Measurements from ENCODE around the gene BUB1B.

BUB1B gene

GRCh38 chr15:40239693-40240618, 79.1 kb downstream of the BUB1B start:
- peak in 13 of 58 donors; percentile 7 to 81 (median 45) for DNase-seq

GRCh38 chr15:40240619-40241221, 79.9 kb downstream of the BUB1B start:
- DNase-seq: no peak

GRCh38 chr15:40241269-40242212, 80.7 kb downstream of the BUB1B start:
- no peak for DNase-seq

DNA sequence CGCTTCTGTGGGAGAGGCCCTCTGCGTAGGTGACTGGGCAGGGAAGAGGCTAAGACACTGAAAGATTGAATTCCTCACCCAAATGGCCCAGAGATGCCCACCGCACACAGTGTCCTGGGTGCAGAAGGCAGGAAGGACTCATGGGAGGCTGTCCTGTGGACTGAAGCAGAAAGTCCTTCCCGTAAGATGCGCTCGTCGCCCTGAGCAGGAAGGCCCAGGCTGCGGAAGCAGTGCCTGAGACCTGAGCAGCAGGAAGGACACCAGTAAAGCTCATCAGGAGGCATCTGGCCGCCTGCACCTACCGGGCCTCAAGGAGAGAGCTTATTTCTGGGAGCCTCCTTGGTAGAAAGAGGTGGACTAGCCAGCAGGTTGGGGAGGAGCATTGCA, 81.3 kb downstream of the BUB1B start:
- no peak for DNase-seq

GRCh38 chr15:40242601-40243000, 81.7 kb downstream of the BUB1B start:
- DNase-seq: no peak

DNA sequence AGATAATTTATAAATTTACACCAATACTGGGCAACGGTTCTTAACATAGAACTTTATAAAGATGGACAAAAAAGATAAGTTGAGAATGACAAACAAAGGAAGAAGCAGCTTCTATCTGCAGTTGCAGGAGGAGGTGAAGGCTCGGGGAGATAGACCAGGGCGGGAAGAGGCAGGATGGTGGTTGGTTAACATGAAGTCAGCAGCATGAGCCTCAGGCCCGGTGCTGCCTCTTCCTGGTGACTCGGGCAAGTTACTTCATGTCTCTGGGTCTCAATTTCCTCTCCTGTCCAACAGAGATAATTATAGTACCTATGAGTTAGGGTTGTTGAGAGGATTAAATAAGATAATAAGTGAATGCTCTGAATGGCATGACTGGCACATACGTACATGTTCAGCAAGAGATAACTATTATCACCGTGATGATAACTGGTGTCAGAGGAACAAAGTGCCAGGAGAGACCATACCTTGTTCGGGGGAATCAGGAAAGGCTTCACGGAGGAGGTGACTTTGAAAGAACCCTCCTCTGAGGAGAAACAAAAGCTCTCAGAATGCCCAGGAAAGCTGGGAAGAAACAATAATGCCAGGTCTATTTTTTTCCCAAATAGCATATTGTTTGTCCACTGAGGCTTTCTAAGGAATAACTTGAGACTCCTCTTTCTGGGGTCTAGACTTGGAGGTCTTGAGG, 82.4 kb downstream of the BUB1B start:
- DNase-seq: no peak

GRCh38 chr15:40244961-40245523, 84.2 kb downstream of the BUB1B start:
- DNase-seq: no peak

DNA sequence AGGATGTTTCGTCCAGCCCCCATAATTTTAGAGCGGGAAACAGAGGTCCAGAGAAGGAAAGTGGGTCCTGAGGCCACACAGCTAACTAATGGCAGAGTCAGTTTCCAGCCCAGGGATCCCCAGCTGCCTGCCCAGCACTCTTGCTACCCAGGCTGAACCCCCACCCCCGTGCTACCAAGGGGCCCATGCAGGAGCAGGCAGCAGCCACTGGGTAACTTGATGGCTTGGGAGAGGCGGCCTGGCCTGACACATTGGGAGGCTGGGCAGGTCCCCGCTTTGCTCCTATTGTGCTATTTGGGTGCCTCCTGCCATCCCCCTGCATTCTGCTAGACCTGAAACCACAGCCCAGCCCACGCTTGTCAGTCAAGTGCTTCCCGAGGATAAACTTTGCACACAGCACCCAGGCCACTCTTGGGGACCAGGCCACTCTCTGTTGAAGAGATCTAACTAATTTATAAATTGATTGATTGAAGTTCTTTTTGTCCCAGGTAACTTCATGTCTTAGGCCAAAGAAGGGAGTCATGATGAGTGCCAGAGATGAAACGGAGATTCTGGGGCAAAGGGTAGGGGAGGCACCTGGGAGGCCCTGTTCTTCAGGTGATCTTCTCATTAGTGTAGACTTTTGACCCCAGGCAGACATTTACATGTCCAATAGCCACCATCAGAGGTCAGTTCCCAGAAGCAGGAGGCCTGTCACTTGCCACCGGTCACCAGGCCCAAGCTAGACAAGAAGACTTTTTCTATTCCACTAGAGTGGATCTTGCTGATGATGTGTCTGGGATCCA, 85.0 kb downstream of the BUB1B start:
- no peak for DNase-seq

- no peak for DNase-seq
Measured at GRCh38 chr15:40246496-40247280, 85.8 kb downstream of the BUB1B start.

DNA sequence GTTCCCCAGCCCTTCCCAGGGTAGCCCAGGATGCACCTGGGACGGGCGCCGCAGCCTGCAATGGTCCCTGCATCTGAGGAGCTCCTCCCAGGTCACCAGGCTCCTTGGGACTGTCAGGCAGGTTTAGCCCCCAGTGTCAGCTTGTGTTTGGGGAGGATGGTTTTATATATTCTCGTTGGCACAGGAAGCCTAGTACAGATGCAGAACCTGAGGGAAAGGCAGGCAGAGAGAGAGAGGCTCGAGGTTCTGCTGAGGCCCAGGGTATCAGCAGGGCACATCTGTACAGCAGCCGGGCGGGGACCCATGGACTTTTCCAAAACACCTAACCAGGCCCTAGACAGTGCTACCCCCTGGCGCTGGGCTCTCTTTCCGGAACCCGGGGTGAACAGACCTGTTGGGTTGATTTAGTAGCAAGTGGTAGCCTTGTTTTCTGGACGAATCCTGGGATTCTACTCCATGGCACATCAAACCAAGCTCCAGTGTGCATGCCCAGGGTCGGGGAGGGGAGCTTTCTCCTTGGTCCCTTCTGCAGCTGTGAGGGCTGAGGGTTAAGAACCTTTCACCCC, 86.6 kb downstream of the BUB1B start:
- no peak for DNase-seq

- no peak for DNase-seq
Measured at GRCh38 chr15:40248006-40248783, 87.3 kb downstream of the BUB1B start.

DNA sequence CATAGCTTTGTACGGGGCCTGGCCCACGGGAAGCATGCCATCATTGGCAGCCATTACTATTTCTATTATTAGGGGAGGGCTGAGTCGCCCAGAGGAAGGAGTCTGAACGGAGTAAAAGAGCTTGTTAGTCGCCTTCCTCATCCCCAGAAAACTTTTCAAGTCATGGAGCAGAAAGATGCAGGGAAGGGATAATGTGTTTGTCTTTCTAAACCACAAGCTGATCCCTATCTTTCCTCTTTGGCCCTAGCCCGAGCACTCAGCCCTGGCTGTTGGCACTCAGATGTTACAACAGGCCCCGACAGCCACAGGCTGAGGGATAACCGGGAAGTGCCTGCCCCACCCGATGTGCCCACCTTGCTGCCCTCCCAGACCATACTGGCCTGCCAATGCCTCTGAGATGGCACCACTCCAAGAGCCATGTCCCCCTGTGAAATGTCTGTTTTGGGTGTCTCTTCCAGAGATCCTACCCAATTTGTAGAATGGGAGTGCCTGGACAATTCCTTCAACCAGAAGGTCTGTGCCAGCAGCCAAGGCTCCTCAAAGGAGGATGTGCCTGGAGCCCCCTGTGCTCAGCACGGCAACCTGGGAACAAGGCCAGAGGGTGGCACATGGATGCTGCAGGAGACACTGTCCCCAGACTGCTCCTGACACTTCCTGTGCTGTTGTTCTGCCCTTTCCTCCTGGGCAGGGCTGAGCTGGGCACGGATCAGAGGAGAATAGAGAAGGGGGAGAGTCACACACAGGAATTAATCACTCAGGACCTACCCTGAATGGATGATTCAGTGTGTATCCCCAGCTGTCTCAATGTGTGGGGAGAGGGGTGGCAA, 88.8 kb downstream of the BUB1B start:
- DNase-seq: no peak

GRCh38 chr15:40250304-40250656, 89.4 kb downstream of the BUB1B start:
- DNase-seq: no peak

GRCh38 chr15:40250771-40251483, 90.1 kb downstream of the BUB1B start:
- no peak for DNase-seq

DNA sequence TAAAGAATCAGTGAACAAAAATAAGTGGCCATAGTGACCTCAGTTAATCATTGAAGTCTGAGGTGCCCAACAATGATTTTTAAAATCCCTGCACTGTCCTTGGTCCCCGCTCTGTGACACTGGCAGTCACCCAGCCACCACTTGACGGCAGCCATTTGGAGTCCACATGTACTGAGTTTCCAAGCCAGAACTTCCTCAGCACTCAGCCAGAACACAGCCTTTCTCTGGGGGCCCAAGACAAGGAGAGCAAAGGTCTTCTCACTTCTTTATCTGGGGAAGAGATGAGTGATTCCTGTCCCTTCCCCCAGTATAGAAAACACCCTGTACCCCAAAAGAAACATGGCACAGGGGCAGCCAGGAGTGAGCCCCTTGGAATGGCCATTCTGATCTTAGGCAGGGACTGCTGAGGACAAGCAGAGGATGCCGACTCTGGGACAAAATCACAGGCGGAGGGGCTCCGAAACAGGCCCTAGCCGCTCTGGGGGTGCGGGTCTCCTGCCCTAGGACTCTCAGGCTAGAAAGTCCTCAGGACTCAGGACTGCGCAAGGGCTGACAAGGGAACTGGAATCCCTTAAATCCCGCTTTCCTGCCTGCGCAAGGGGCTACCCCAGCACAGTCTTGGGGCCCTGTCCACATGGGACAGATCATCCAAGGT, 90.7 kb downstream of the BUB1B start:
- no peak for DNase-seq

DNA sequence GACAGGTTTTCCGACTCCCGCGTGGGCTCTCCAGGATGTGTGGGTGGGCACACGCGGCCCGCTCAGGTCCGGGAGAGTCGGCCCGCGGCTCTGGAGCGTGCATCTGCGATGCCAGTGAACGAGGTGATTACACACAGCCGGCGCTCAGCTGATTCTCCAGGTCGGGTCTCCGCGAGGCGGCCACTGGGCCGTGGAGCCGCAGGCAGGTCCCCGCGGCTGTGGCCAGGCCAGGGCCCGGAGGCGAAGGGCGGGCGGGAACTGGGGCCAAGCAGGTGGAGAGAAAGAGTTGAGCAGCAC, 91.2 kb downstream of the BUB1B start:
- no peak for DNase-seq
